ENCODE results near the gene SAFB. TPM values are rescaled to one million over a fixed set of nuclear protein-coding genes. Genes with fewer than 3 reads are reported as not detected.
"Not testable (repeated sequence)": the region's sequence is repeated elsewhere in the genome, so short reads cannot be mapped to it uniquely, and the experiment has no call there.

Gene SAFB
- total RNA-seq, 1 experiment from 2014 or later: 19.5 TPM

GRCh38 chr19:5684694-5685430, 62.0 kb downstream of the SAFB start:
- DNase-seq (ENCODE audit: low spot score): no peak

DNA sequence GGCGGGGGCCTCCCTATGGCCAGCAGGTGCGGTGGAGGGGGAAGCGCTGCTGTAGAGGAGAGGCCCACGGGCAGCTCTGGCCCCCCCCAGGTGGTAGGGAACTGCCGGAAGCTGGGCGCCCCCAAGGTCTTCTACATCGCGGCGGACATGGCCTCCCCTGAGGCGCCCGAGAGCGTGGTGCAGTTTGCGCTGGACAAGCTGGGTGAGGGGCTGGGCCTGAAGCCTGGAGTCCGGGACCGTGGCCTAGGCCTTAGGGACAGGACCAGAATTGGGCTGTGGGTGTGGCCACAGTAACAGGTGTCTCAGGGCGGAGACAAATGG, 63.4 kb downstream of the SAFB start:
- no peak for DNase-seq (ENCODE audit: low spot score)

DNA sequence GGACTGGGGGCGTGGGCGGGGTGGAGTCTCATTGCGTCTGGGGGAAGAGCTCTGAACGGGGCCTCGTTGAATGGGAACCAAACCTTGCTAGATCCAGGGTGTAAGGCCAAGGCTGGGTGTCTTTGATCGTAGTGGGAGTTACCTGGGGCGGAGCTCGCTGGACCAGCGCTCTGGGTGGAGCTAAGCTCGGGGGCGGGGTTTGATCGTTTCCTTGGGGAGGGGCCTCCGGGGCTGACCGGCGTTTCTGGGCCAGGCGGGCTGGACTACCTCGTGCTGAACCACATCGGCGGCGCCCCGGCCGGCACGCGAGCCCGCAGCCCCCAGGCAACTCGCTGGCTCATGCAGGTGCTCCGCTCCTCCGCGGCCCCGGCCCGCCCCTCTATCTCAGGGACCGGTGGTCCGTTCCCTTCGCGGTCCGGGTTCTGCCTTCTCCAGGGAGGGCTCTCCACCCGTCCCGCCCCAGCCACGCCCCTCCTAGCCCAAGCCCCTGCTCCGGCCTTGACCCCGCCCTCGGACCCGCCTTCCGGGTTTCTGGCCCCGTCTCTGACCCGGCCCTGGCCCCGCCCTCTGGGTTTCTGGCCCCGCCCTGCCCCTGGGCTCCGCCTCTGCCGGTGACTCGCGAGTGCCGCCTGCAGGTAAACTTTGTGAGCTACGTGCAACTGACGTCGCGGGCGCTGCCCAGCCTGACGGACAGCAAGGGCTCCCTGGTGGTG, 63.9 kb downstream of the SAFB start:
- peak; percentile 81 for DNase-seq (ENCODE audit: low spot score)

- DNase-seq (ENCODE audit: low spot score): no peak
Measured at GRCh38 chr19:5687360-5688198, 64.7 kb downstream of the SAFB start.

GRCh38 chr19:5688262-5688881, 65.5 kb downstream of the SAFB start:
- DNase-seq (ENCODE audit: low spot score): not testable (repeated sequence)

- DNase-seq (ENCODE audit: low spot score): peak; percentile 96
Measured at GRCh38 chr19:5690125-5690954, 67.5 kb downstream of the SAFB start, which contains the start of gene RPL36. TSS of gene RPL36 (plus strand) at chr19:5690295. CDS start at chr19:5690508, 213 bp downstream.

- DNase-seq (ENCODE audit: low spot score): peak; percentile 53
Measured at GRCh38 chr19:5690955-5691821, 68.3 kb downstream of the SAFB start.

GRCh38 chr19:5691822-5692722, 69.2 kb downstream of the SAFB start:
- DNase-seq (ENCODE audit: low spot score): no peak

DNA sequence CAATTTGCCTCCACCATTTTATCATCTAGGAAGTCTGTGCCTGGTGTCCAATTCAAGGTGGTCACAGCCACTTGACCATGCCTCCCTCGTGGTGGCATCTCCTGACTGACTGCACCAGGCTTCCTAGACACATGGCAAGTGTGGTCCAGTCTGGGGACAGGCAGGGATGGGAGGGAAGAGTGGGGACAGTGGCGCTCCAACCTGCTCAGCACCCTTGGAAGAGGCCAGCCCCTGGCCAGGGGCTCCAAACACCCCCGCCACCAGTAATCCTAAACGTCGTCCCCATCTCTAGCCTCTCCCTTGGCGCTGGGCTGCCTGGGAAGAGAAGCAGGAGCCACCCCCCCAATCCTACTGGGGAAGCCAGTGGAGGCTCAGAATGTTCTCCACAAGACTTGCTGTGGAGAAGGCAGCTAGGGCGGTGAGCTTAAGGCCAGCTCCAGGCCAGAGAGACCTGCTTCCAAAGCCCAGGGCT, 69.9 kb downstream of the SAFB start:
- DNase-seq (ENCODE audit: low spot score): no peak

GRCh38 chr19:5693195-5694166, 70.6 kb downstream of the SAFB start:
- DNase-seq (ENCODE audit: low spot score): no peak

GRCh38 chr19:5694167-5694955, 71.5 kb downstream of the SAFB start:
- DNase-seq (ENCODE audit: low spot score): no peak

GRCh38 chr19:5694956-5695648, 72.2 kb downstream of the SAFB start:
- no peak for DNase-seq (ENCODE audit: low spot score)

- no peak for DNase-seq (ENCODE audit: low spot score)
Measured at GRCh38 chr19:5695649-5696195, 72.8 kb downstream of the SAFB start.

- DNase-seq (ENCODE audit: low spot score): no peak
Measured at GRCh38 chr19:5696196-5697021, 73.5 kb downstream of the SAFB start.

Data from H4 (cell line).